IPS-20b (cell line): ENCODE measurements around the gene PXN.
"Not testable (repeated sequence)": the region's sequence is repeated elsewhere in the genome, so short reads cannot be mapped to it uniquely, and the experiment has no call there.

Experiments
- H3K27ac ChIP-seq: one replicate; pipeline ENCODE4 v1.5.1; 2013; ENCODE audit warnings: low read length
- H3K27me3 ChIP-seq: 2 replicates; pipeline ENCODE4 v1.6.1; 2013; ENCODE audit warnings: mild to moderate bottlenecking, low read length, inconsistent platforms; ENCODE audit not compliant: insufficient read depth
- H3K36me3 ChIP-seq: 2 replicates; pipeline ENCODE4 v1.6.1; 2013; ENCODE audit warnings: low read depth, mild to moderate bottlenecking, inconsistent platforms, low read length, moderate library complexity; ENCODE audit not compliant: insufficient read depth
- H3K4me1 ChIP-seq: 2 replicates; pipeline ENCODE4 v1.6.1; 2013; ENCODE audit warnings: mild to moderate bottlenecking, control low read depth, inconsistent platforms, low read length, moderate library complexity; ENCODE audit not compliant: insufficient read depth
- H3K4me3 ChIP-seq: 2 replicates; pipeline ENCODE4 v1.5.1; 2013; ENCODE audit warnings: mild to moderate bottlenecking, low read length, inconsistent platforms
- H3K9ac ChIP-seq: 2 replicates; pipeline ENCODE4 v1.6.1; 2013; ENCODE audit warnings: low read depth, mild to moderate bottlenecking, inconsistent platforms, low read length, moderate library complexity
- H3K9me3 ChIP-seq: 2 replicates; pipeline ENCODE4 v1.6.1; 2013; ENCODE audit warnings: mild to moderate bottlenecking, low read depth, low read length, inconsistent platforms; ENCODE audit not compliant: insufficient read depth

Gene PXN

GRCh38 chr12:120206781-120207180, 58.7 kb downstream of the PXN start:
- H3K36me3 ChIP-seq = peaks cover 44% of the 10 kb centered on the region
- not testable (repeated sequence) for H3K4me1 ChIP-seq, H3K9ac ChIP-seq, H3K27ac ChIP-seq, H3K27me3 ChIP-seq, H3K4me3 ChIP-seq, H3K9me3 ChIP-seq

- no peaks in the 10 kb centered on the region for H3K4me1 ChIP-seq
- H3K9ac ChIP-seq = no peak overlapping the region
- peaks cover 38% of the 10 kb centered on the region for H3K36me3 ChIP-seq
- no peaks in the 10 kb centered on the region for H3K9me3 ChIP-seq
- H3K4me3 ChIP-seq = no peak overlapping the region
- no peak overlapping the region for H3K27ac ChIP-seq
- no peaks in the 10 kb centered on the region for H3K27me3 ChIP-seq
These were observed 59.3 kb downstream of the PXN start for GRCh38 chr12:120206228-120206627.

- Histone ChIP-seq H3K27me3 (no peaks in the 10 kb centered on the region), H3K36me3 (peaks cover 36% of the 10 kb centered on the region), H3K9me3 (no peaks in the 10 kb centered on the region), H3K4me3 (no peak overlapping the region), H3K27ac (no peak overlapping the region), H3K4me1 (no peaks in the 10 kb centered on the region), H3K9ac (no peak overlapping the region)
These were observed 61.4 kb downstream of the PXN start for GRCh38 chr12:120204171-120204570.

GRCh38 chr12:120200364-120200800, 65.1 kb downstream of the PXN start:
- Histone ChIP-seq H3K27ac (peak overlapping the region; percentile 72), H3K27me3 (no peaks in the 10 kb centered on the region), H3K36me3 (peaks cover 47% of the 10 kb centered on the region), H3K9ac (peak overlapping the region; percentile 99), H3K9me3 (no peaks in the 10 kb centered on the region), H3K4me1 (0 out of 2 replicates have a peak, but pooled peaks cover 3% of the 10 kb centered on the region), H3K4me3 (peak overlapping the region; percentile 100)

- Histone ChIP-seq H3K36me3 (peaks cover 47% of the 10 kb centered on the region), H3K9ac (peak overlapping the region; percentile 99), H3K4me3 (peak overlapping the region; percentile 100), H3K4me1 (0 out of 2 replicates have a peak, but pooled peaks cover 3% of the 10 kb centered on the region), H3K27ac (peak overlapping the region; percentile 72), H3K27me3 (no peaks in the 10 kb centered on the region), H3K9me3 (no peaks in the 10 kb centered on the region)
These were observed 65.8 kb downstream of the PXN start for GRCh38 chr12:120199595-120200306.

GRCh38 chr12:120199025-120199424, 66.5 kb downstream of the PXN start:
- H3K4me1 ChIP-seq = 0 out of 2 replicates have a peak, but pooled peaks cover 3% of the 10 kb centered on the region
- peak overlapping the region; percentile 100 for H3K4me3 ChIP-seq

GRCh38 chr12:120197542-120197887, 68.0 kb downstream of the PXN start:
- peak overlapping the region; percentile 100; the same call in 1 of the 2 replicates for H3K4me3 ChIP-seq
- no peak overlapping the region for H3K27ac ChIP-seq
- peaks cover 6% of the 10 kb centered on the region; the same call in 1 of the 2 replicates for H3K4me1 ChIP-seq
- peaks cover 47% of the 10 kb centered on the region for H3K36me3 ChIP-seq
- H3K9me3 ChIP-seq = no peaks in the 10 kb centered on the region
- no peaks in the 10 kb centered on the region for H3K27me3 ChIP-seq
- H3K9ac ChIP-seq = no peak overlapping the region

More at GRCh38 chr12:120199025-120199424, 66.5 kb downstream of the PXN start:
- Histone ChIP-seq H3K9ac (peak overlapping the region; percentile 99), H3K27me3 (no peaks in the 10 kb centered on the region), H3K27ac (no peak overlapping the region), H3K9me3 (no peaks in the 10 kb centered on the region), H3K36me3 (peaks cover 47% of the 10 kb centered on the region)

- not testable (repeated sequence) for H3K9me3 ChIP-seq, H3K9ac ChIP-seq, H3K4me1 ChIP-seq, H3K27ac ChIP-seq, H3K27me3 ChIP-seq
- Histone ChIP-seq H3K4me3 (peak overlapping the region; percentile 39; the same call in 1 of the 2 replicates), H3K36me3 (peaks cover 50% of the 10 kb centered on the region)
These were observed 68.6 kb downstream of the PXN start for GRCh38 chr12:120196817-120197541.

- H3K27ac ChIP-seq = no peak overlapping the region
- peaks cover 56% of the 10 kb centered on the region for H3K36me3 ChIP-seq
- no peak overlapping the region for H3K4me3 ChIP-seq
- no peaks in the 10 kb centered on the region for H3K27me3 ChIP-seq
- H3K9ac ChIP-seq = no peak overlapping the region
- peaks cover 6% of the 10 kb centered on the region; the same call in 1 of the 2 replicates for H3K4me1 ChIP-seq
- H3K9me3 ChIP-seq = no peaks in the 10 kb centered on the region
These were observed 69.2 kb downstream of the PXN start for GRCh38 chr12:120196363-120196762.

- Histone ChIP-seq H3K27me3 (no peaks in the 10 kb centered on the region), H3K27ac (peak within 1 kb of the TSS; percentile 63), H3K9me3 (no peaks in the 10 kb centered on the region), H3K9ac (peak within 1 kb of the TSS; percentile 85), H3K4me3 (peak within 1 kb of the TSS; percentile 94), H3K36me3 (peaks cover 64% of the 10 kb centered on the region), H3K4me1 (peaks cover 6% of the 10 kb centered on the region; the same call in 1 of the 2 replicates)
These were observed 70.8 kb downstream of the PXN start, which contains the start of gene GCN1 for GRCh38 chr12:120194534-120195395. Gene GCN1, minus strand, starts transcription at chr12:120194715. Its CDS starts 18 bp downstream, at chr12:120194697.

- Histone ChIP-seq H3K4me1 (peaks cover 6% of the 10 kb centered on the region; the same call in 1 of the 2 replicates), H3K4me3 (peak overlapping the region; percentile 94), H3K27me3 (no peaks in the 10 kb centered on the region), H3K27ac (peak overlapping the region; percentile 63), H3K36me3 (peaks cover 63% of the 10 kb centered on the region), H3K9ac (peak overlapping the region; percentile 85), H3K9me3 (no peaks in the 10 kb centered on the region)
These were observed 71.3 kb downstream of the PXN start for GRCh38 chr12:120194226-120194533.
